AG09309 (cell line): ENCODE measurements around the gene ASCC1.

ENCODE experiments used
- DNase-seq: peaks from one replicate; pipeline ENCODE4 v3.0.0-alpha.2; 2010; ENCODE audit warnings: low read depth
- H3K4me3 ChIP-seq: 2 replicates; pipeline ENCODE4 v1.5.1; 2011; ENCODE audit warnings: mild to moderate bottlenecking, low read depth, low read length, moderate library complexity; ENCODE audit not compliant: control insufficient read depth
- CTCF ChIP-seq: IDR thresholded peaks from 2 replicates; pipeline ENCODE4 v1.5.1; 2011; ENCODE audit warnings: mild to moderate bottlenecking, low read depth, low read length, inconsistent platforms; ENCODE audit not compliant: insufficient read depth, control insufficient read depth; ENCODE audit errors: missing control alignments

Gene ASCC1

GRCh38 chr10:72239409-72239808, 23.3 kb upstream of the ASCC1 start:
- H3K4me3 ChIP-seq: no peak overlapping the region
- no peak for TF ChIP-seq CTCF
- DNase-seq: no peak

DNA sequence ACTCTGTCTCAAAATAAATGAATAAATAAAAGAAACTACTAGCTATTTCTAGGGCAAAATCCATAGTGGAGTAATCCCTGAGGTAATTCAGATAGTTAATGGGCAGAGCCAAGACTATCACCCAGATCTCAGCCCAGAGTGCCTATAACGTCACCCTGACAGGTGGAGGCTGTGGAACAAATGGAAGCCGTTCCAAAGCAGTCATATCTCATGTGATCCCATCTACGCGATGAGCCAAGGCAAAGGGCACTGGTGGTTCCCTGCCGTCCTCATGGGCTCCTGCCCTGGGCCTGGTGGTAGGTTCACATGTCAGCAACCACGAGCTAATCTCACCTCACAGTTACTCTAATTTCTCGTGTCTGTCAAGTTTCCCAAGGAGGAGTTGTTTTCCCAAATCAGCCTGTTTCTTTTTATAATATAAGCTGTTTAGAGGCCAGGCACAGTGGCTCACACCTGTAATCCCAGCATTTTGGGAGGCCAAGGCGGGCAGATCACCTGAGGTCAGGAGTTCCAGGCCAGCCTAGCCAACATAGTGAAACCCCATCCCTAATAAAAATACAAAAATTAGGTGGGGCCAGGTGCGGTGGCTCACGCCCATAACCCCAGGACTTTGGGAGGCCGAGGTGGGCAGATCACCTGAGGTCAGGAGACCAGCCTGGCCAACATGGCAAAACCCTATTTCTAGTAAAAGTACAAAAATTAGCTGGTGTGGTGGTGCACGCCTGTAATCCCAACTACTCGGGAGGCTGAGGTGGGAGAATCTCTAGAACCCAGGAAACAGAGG, 22.5 kb upstream of the ASCC1 start:
- no peak for DNase-seq
- H3K4me3 ChIP-seq: no peak overlapping the region
- no peak for TF ChIP-seq CTCF

GRCh38 chr10:72235544-72236279, 19.6 kb upstream of the ASCC1 start:
- H3K4me3 ChIP-seq: no peak overlapping the region
- no peak for DNase-seq
- no peak for TF ChIP-seq CTCF

DNA sequence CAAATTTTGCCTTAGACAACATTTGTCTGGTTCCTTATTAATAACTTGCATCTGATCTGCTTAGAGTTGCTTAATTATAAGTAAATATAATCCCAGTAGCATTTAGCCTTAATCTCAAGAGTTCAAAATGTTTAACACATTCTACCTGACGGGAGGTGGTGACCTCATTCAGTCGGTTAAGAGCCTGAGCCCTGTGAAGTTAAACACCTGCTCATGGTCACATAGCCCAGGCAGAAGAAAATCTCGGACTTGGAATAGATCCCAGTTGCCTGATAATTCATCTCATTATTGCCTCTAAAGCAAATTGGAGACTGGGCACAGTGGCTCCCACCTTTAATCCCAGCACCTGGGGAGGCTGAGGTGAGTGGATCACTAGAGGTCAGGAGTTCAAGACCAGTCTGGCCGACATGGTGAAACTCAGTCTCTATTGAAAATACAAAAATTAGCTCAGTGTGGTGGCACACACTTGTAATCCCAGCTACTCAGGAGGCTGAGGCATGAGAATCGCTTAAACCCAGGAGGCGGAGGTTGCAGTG, 18.6 kb upstream of the ASCC1 start:
- no peak overlapping the region for H3K4me3 ChIP-seq
- no peak for DNase-seq
- no peak for TF ChIP-seq CTCF

- no peak for TF ChIP-seq CTCF
- no peak for DNase-seq
- no peak overlapping the region for H3K4me3 ChIP-seq
Measured at GRCh38 chr10:72233621-72234020, 17.5 kb upstream of the ASCC1 start.

DNA sequence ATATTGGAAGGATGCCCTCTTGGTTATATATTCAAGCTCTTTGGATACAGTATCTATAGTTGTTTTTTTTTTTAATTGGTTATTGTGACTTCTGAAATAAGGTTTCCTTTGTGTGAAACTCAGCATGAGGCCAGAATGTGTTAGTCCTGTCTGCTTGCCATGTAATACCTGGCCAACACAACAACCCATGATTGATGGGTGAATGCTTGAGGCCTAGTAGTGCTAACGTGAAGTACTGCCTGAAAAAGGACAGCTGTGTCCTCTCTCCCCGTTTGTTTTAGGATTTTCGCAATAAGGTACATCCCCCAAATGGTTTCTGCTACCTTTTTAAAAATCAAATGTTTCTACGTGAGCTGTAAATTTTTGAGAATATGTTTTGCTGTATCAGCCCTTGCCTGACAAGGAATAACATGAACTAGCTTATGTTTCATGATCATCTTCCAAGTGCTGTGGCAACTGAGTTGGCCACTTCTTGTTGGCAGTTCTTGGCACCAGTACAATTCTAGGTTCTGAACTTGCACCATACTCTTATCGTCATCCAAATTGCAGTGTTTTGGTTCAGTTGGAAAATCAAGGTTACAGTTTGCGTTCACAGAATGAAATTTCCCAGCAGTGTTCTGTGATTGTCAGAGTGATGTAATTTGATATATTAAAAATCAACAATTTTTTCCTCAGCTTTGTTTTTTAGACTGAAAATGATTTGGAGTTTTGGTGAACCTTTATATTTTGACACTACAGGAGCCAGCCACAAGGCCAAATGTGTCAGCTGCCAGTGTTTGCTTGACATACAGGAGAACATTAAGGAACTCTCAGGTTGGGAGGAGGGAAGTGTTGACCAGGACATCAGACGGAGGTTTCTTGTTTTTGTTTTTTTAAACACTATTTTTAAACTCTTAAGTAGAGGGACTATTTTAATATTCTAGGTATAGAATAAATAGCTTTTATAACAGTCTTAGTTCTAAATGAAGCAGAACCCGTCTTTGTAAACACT, 13.5 kb upstream of the ASCC1 start:
- no peak for TF ChIP-seq CTCF
- no peak overlapping the region for H3K4me3 ChIP-seq
- no peak for DNase-seq
